ENCODE data around the gene SPACDR.

GRCh38 chr7:100482728-100483089 is 18.6 kb upstream of the SPACDR start:
- TF ChIP-seq CTCF (IDR thresholded peaks at IDR 0.05) (no peak), EZH2 (IDR thresholded peaks at IDR 0.05; ENCODE audit: borderline replicate concordance, insufficient read depth, low read depth, low read length, poor library complexity, severe bottlenecking) (no peak)
